ENCODE data around the gene C6orf141.

DNA sequence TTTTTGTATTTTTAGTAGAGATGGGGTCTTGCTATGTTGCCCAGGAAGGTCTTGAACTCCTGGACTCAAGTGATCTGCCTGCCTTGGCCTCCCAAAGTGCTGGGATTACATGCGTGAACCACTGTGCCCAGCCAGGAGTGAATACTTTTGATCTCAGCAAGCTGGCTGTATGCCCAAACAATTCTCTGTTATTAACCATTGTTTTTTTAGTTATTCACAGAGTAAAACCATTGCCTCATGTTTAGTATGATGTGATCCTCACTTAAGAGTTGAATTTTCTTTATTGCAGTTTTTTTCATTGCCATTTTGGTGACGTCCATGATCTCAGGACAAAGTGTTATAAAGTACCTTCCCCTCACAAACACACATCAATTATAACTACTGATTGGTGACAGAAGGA, 14.8 kb downstream of the C6orf141 start:
- TF ChIP-seq TOE1 (CRISPR knock-in tag; IDR thresholded peaks at IDR 0.05) (no peak), HCFC1 (IDR thresholded peaks at IDR 0.05; ENCODE audit: low read depth, low read length) (no peak), ZNF510 (CRISPR knock-in tag; IDR thresholded peaks at IDR 0.05; ENCODE audit: low read depth) (no peak), KLF12 (CRISPR knock-in tag; IDR thresholded peaks at IDR 0.05; ENCODE audit: borderline replicate concordance) (no peak), MATR3 (CRISPR knock-in tag; IDR thresholded peaks at IDR 0.05) (no peak), ZNF232 (CRISPR knock-in tag; IDR thresholded peaks at IDR 0.05; ENCODE audit: borderline replicate concordance) (no peak), FOXJ3 (CRISPR knock-in tag; IDR thresholded peaks at IDR 0.05; ENCODE audit: borderline replicate concordance) (no peak), ZNF432 (CRISPR knock-in tag; IDR thresholded peaks at IDR 0.05; ENCODE audit: borderline replicate concordance) (no peak)
- TF ChIP-seq, protein P1, sequence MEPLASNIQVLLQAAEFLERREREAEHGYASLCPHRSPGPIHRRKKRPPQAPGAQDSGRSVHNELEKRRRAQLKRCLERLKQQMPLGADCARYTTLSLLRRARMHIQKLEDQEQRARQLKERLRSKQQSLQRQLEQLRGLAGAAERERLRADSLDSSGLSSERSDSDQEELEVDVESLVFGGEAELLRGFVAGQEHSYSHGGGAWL (CRISPR knock-in tag; IDR thresholded peaks at IDR 0.05): no peak
- TF ChIP-seq, protein P2, sequence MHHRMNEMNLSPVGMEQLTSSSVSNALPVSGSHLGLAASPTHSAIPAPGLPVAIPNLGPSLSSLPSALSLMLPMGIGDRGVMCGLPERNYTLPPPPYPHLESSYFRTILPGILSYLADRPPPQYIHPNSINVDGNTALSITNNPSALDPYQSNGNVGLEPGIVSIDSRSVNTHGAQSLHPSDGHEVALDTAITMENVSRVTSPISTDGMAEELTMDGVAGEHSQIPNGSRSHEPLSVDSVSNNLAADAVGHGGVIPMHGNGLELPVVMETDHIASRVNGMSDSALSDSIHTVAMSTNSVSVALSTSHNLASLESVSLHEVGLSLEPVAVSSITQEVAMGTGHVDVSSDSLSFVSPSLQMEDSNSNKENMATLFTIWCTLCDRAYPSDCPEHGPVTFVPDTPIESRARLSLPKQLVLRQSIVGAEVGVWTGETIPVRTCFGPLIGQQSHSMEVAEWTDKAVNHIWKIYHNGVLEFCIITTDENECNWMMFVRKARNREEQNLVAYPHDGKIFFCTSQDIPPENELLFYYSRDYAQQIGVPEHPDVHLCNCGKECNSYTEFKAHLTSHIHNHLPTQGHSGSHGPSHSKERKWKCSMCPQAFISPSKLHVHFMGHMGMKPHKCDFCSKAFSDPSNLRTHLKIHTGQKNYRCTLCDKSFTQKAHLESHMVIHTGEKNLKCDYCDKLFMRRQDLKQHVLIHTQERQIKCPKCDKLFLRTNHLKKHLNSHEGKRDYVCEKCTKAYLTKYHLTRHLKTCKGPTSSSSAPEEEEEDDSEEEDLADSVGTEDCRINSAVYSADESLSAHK (CRISPR knock-in tag; IDR thresholded peaks at IDR 0.05; ENCODE audit: borderline replicate concordance): no peak
- TF ChIP-seq, protein P3, sequence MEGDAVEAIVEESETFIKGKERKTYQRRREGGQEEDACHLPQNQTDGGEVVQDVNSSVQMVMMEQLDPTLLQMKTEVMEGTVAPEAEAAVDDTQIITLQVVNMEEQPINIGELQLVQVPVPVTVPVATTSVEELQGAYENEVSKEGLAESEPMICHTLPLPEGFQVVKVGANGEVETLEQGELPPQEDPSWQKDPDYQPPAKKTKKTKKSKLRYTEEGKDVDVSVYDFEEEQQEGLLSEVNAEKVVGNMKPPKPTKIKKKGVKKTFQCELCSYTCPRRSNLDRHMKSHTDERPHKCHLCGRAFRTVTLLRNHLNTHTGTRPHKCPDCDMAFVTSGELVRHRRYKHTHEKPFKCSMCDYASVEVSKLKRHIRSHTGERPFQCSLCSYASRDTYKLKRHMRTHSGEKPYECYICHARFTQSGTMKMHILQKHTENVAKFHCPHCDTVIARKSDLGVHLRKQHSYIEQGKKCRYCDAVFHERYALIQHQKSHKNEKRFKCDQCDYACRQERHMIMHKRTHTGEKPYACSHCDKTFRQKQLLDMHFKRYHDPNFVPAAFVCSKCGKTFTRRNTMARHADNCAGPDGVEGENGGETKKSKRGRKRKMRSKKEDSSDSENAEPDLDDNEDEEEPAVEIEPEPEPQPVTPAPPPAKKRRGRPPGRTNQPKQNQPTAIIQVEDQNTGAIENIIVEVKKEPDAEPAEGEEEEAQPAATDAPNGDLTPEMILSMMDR (CRISPR knock-in tag; IDR thresholded peaks at IDR 0.05): no peak

All from HepG2 (cell line).